Bronchial epithelial cell (primary cell): ENCODE results near the gene LRRK2. TPM values are rescaled to one million over a fixed set of nuclear protein-coding genes. Genes with fewer than 3 reads are reported as not detected.

ENCODE experiments used
- DNase-seq: peaks from one replicate; pipeline ENCODE4 v3.0.0-alpha.2; 2010; ENCODE audit warnings: low read depth
- FAIRE-seq: peaks from 2 replicates; lab custom pipeline; 2011; peaks lifted over from hg19 to GRCh38; lab: Jason Lieb, UNC
- H3K27me3 ChIP-seq: 2 replicates; pipeline ENCODE4 v1.5.1; 2011; ENCODE audit warnings: low read length; ENCODE audit not compliant: control insufficient read depth, insufficient read depth
- H3K36me3 ChIP-seq: 2 replicates; pipeline ENCODE4 v1.5.1; 2011; ENCODE audit warnings: low read length; ENCODE audit not compliant: control insufficient read depth, insufficient read depth
- H3K4me3 ChIP-seq: 2 replicates; pipeline ENCODE4 v1.5.1; 2011; ENCODE audit warnings: mild to moderate bottlenecking, low read depth, low read length, control low read depth
- total RNA-seq: library from RNA; depleted of rRNA; stranded (reverse); fragments of >200 nt; gene quantifications from 2 replicates; pipeline ENCODE4 v1.2.1, GENCODE V29; 2014
- TF ChIP-seq, protein P1 (sequence below): IDR thresholded peaks from 2 replicates; pipeline ENCODE4 v1.5.1; 2011; ENCODE audit warnings: mild to moderate bottlenecking, moderate library complexity, low read length, control low read depth, inconsistent platforms; ENCODE audit not compliant: insufficient read depth, severe bottlenecking

The LRRK2 gene
- total RNA-seq, 1 donor from 2014 or later, result 0.26 TPM

DNA sequence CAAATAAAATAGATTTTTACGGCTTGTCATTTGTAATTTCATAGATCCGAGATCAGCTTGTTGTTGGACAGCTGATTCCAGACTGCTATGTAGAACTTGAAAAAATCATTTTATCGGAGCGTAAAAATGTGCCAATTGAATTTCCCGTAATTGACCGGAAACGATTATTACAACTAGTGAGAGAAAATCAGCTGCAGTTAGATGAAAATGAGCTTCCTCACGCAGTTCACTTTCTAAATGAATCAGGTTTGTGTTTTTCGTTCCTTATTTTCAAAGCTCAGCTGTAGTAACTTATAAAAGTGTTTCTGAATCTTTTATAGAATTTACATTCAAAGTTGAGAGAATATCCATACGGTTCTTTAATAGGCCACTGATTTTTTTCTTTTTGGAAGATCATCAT, 89.1 kb downstream of the LRRK2 start:
- FAIRE-seq (no peak), DNase-seq (no peak)
- TF ChIP-seq, protein P1, sequence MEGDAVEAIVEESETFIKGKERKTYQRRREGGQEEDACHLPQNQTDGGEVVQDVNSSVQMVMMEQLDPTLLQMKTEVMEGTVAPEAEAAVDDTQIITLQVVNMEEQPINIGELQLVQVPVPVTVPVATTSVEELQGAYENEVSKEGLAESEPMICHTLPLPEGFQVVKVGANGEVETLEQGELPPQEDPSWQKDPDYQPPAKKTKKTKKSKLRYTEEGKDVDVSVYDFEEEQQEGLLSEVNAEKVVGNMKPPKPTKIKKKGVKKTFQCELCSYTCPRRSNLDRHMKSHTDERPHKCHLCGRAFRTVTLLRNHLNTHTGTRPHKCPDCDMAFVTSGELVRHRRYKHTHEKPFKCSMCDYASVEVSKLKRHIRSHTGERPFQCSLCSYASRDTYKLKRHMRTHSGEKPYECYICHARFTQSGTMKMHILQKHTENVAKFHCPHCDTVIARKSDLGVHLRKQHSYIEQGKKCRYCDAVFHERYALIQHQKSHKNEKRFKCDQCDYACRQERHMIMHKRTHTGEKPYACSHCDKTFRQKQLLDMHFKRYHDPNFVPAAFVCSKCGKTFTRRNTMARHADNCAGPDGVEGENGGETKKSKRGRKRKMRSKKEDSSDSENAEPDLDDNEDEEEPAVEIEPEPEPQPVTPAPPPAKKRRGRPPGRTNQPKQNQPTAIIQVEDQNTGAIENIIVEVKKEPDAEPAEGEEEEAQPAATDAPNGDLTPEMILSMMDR, result no peak
- Histone ChIP-seq H3K27me3 (no peaks in the 10 kb centered on the region), H3K36me3 (no peaks in the 10 kb centered on the region), H3K4me3 (no peak overlapping the region)

DNA sequence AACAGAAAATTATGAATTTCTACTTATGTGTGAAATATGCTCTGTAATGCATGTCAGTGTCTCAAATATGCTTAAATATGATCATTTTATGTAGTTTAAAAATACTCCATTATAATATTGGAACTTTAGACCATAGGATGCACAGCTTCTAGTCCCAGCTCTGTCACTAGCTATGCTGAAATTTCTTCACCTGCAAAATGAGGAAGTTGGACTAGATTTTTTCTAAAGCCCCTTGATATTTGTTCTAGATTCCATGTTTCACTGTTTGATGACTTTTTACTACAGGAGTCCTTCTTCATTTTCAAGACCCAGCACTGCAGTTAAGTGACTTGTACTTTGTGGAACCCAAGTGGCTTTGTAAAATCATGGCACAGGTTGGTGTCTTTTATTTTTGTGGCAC, 90.1 kb downstream of the LRRK2 start:
- FAIRE-seq, result no peak
- TF ChIP-seq, protein P1, result no peak

DNA sequence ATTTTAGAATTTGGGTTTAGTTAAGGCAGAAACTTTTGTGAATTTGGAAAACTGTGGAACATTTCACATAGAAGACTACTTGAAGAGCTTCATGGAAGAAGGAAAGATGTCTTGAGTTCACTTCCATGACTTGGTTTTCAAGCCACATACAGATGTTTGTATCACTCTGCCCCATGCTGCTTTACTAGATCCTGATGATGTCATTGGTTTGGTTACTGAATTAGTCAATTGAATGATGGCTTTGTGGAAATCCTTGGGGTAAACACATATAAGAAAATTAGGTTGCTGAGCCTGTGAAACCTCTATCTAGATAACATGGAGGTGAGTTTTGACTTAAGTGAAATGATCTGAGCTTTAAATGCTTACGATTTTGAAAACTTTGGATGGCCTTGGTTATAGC, 90.6 kb downstream of the LRRK2 start:
- Histone ChIP-seq H3K27me3 (no peaks in the 10 kb centered on the region), H3K36me3 (no peaks in the 10 kb centered on the region), H3K4me3 (no peak overlapping the region)
- no peak for FAIRE-seq
- TF ChIP-seq, protein P1, result no peak
- peak; percentile 10 for DNase-seq

More for the DNA sequence above, 90.1 kb downstream of the LRRK2 start:
- no peak for DNase-seq
- no peaks in the 10 kb centered on the region for H3K36me3 ChIP-seq
- H3K4me3 ChIP-seq, result no peak overlapping the region
- H3K27me3 ChIP-seq, result no peaks in the 10 kb centered on the region

DNA sequence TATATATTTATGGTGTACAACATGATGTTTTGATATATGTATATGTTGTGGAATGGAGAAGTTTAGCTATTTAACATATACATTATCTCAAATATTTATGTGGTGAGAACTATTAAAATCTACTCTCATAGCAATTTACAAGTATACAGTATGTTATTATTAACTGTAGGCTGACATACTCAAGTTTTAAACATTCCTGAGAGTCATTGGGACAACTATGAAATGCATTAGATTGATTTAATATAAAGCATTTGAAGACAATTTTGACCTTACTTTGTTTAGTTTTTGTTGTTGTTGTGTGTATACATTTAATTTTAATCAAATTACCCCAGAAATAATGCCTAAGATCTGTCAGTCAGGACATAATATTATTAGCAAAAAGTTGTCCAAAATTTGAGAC, 99.5 kb downstream of the LRRK2 start:
- no peak overlapping the region for H3K4me3 ChIP-seq
- FAIRE-seq (no peak), DNase-seq (no peak)
- H3K27me3 ChIP-seq, result no peaks in the 10 kb centered on the region
- H3K36me3 ChIP-seq, result no peaks in the 10 kb centered on the region
- TF ChIP-seq, protein P1, result no peak

DNA sequence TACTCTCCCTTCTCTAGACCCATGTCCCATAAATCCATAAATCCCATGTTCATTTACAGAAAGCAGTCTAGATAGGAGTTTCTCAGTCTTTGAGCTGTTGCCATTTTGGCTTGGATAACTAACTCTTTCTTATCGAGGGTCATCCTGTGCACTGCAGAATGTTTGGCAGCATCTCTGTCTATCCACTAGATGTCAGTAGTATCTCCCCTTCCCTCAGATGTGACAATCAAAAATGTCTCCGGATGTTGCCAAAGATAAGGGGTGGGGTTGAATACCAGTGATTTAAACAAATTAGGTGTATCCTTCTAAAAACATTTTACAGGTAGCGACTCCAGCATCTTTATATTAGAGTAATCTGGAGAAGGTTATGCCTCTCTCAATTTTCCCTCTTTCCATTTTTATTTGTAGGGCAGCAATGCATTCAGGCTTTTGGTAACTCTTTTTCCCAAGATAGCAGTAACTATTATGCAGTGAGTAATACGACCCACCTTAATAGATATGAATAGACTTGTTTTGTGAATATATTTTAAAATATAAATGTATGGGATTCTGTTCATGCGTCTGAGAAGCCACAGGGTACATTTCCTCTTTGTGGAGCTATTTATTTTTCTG, 100.7 kb downstream of the LRRK2 start:
- H3K4me3 ChIP-seq, result no peak overlapping the region
- no peaks in the 10 kb centered on the region for H3K27me3 ChIP-seq
- FAIRE-seq (no peak), DNase-seq (peak; percentile 60)
- TF ChIP-seq, protein P1, result peak; percentile 61
- no peaks in the 10 kb centered on the region for H3K36me3 ChIP-seq

DNA sequence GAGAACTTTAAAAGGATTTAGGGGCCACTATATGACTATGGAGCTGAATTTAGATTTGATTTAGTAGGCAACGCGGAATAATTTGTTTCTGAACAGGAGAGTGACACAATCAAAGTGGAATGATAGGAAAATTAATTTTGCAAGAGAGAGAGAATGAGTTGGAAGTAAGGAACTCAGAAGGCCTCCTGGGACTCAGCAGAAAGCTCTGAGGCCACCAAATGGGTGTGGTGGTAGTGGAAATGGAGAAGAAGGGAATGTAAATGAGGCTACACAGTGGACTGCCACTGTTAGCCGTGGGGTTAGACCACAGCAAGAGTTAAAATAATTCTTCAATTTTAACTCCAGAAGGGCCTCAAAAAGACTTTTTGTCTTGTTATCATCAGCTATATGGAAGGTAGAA, 102.7 kb downstream of the LRRK2 start:
- no peak overlapping the region for H3K4me3 ChIP-seq
- H3K27me3 ChIP-seq, result no peaks in the 10 kb centered on the region
- TF ChIP-seq, protein P1, result no peak
- H3K36me3 ChIP-seq, result no peaks in the 10 kb centered on the region
- DNase-seq, result no peak
- no peak for FAIRE-seq
